ENCODE measurements around the gene SLC24A4.

SLC24A4 gene

DNA sequence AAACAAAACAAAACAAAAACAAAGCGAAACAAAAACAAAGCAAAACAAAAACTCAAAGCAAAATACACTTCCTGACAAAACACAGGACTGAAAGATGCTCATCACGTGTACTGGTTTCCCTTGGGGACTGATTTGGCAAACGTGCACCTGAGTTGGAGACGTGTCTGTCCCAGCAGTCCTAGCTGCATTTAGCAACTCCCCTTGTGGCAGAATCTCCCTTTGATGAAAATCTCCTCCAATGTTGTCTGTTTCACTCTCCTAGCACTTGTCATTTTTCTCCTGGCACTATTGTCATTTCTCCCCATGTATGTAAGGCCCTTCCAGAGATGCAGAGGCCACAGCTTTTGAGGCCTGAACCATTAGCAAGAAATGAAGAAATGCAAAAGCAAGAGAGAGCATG, 6.8 kb upstream of the SLC24A4 start:
- DNase-seq (ENCODE audit: low read depth, low spot score) = no peak

DNA sequence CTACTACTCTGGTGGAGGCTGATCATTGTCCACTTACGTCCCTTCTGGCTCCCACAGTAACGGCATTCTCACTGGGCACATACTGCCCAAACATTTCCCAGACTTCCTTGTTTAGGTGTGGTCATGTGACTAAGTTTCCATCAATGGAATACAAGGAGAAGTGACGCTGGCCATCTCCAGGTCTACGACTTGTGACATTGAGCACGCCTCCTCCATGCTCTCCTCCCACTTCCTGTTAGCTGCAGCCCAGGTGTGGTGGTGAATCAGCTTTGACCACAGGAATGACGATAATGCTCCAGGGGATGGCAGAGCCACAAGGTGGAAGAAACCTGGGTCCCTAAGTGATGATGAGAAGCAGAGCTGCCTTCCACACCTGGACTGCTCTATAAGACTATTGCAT, 6.0 kb upstream of the SLC24A4 start:
- DNase-seq (ENCODE audit: low read depth, low spot score) = no peak

DNA sequence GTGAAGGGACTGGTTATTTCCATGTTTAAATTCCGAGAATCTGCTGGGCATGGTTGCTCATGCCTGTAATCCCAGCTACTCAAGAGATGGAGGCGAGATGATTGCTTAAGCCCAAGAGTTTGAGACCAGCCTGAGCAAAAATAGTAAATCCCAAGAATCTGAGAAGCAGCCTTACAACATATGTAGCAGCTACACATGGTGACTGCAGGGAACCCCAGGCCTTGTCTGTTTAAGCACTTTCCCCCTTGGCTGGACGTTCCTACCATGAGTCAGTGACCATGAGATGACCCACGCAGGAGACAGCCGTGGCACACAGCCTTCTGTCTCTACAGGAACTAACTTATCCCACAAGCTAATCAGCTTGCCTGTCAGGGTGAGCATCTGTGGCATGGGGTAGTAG, 5.5 kb upstream of the SLC24A4 start:
- DNase-seq (ENCODE audit: low read depth, low spot score) = no peak

DNA sequence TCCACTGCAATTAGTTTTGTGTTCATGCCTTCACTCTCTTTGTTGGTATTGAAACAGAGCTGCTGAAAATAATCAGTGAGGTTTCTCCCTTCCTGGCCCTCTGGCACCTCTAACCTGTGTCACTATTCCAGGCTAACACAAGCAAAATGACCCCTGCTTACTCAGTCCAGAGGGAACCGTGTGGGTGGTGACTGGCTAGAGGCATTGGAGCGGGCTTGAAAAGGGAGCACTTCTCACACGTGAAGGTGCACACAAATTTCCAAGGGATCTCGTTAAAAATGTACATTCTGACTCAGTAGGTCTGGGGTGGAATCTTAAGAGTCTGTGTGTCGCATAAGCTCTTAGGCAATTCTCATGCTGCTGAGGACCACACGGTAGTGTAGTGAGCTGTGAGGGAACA, 1.3 kb upstream of the SLC24A4 start:
- no peak for DNase-seq (ENCODE audit: low read depth, low spot score)

DNA sequence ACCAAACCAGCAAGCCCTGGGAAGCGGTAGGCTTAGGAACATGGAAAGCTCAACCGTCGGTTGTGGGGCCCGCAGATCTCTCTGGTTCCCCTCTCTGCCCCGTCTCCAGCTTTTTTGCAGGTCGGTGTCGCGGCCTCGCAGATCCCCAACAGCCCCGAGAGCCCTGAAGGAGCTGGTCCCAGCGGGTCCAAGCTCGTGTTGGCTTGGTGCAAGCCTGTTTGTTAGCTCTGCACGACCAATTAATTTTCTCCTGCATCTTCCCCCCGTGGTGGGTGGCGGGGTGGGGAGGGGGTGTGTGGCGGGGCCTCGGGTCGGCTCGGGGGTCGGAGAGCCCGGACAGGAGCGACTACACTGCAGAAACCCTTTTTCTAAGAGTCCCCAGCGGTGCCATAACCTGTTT, 449 bp upstream of the SLC24A4 start:
- no peak for DNase-seq (ENCODE audit: low read depth, low spot score)

DNA sequence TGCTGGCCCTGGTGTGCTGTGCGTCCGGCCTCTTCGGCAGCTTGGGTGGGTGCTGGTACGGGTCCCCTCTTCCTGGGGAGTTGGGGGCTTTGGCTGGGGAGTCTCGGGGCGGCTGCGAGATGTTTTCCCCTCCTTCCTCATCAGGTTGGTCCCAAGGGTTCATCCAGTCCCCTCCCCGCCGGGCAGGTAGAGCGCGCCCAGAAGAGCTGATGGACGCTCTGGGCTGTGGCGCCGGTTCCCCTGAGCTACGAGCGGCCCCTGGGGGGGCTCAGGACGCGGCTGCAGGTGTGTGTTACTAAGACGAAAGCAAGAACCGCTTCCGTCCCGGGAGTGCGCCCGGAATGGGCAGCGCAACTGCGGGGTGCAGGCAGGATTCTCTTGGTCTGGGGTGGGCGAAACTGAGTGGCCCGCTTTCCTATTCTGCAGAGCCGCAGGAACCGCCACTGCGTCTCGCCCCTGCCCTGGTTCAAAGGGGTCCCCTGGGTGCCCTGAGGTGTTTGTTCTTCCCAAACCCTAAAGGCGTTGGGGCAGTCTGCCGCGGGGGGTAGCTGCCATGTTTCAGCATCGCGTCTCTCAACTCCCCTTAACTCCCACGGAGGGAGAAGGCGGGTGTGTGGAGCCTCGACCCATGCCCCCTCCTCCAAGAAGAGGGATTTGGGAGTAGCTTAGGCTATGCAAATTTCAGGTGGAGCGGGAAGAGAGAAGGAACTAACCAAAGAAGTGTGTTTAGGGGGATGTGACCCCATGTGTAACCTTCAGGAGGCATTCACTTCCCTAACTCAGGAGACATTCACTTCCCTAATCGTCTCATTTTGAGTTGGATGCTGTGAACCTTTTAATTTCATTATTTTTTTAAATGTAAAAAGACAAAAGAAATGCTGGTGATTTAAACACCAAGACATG, 1.2 kb downstream of the SLC24A4 start:
- no peak for DNase-seq (ENCODE audit: low read depth, low spot score)

DNA sequence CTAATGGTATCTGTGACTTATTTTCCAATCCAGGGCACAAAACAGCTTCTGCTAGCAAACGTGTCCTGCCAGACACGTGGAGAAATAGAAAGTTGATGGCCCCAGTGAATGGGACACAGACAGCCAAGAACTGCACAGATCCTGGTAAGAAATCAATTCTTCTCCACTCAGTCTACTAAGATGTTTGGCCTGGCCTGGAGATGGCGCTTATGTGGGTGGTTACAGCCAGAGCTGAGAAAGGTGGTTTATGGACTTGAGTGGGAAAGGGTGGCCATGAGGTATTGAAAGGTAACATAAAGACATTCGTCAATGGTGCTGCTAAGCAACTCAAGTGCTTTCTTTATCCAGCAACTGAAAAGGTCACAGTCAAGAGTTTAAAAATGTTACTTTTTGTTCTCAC, 2.9 kb downstream of the SLC24A4 start:
- DNase-seq (ENCODE audit: low read depth, low spot score) = no peak

DNA sequence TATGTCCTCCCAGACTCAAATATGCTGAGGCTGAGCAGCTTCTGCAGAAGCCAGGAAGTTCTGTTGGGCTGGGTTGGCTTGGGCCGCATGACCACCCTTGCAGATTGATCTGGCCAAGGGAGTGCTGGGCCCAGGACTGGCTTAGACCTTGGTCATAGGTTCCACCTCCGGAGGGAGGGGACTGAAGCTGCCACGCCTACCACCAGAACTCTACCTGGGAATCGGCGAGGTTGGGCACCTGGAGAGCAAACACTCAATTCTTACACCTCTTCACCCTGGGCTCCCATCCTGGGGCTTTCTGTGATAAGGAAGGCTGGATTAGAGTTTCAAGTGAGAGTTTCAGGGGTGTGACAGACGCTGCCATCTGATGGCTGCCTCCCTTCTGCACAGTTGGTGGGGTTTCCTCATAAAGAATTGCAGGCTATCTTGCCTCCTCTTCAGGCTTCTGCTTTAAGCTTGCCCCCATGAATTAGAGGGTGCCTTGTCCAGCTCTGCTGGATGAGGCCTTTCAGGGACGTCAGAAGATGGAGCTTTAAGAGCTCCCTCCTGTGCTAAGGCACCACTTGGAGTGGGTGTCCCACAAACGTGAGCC, 5.8 kb downstream of the SLC24A4 start:
- DNase-seq (ENCODE audit: low read depth, low spot score) = no peak

DNA sequence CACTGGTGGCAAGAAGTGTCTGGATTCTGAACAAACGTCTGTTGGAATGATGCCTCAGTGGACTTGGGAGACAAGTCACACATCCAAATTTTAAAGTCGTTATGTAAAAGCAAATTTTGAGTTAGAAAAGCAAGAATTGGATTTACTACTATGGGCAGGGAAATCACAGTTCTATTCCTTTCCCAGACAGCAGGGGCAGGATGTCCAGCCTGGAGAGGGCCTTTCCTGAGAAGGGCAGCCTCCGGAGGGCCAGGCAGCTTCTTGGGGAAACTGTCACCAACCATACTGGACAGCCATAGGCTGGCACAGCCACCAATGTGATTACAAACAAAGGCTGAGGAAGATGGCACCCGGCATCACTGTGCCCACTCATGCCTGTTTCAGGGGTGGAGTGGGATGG, 11.1 kb downstream of the SLC24A4 start:
- DNase-seq (ENCODE audit: low read depth, low spot score) = no peak

DNA sequence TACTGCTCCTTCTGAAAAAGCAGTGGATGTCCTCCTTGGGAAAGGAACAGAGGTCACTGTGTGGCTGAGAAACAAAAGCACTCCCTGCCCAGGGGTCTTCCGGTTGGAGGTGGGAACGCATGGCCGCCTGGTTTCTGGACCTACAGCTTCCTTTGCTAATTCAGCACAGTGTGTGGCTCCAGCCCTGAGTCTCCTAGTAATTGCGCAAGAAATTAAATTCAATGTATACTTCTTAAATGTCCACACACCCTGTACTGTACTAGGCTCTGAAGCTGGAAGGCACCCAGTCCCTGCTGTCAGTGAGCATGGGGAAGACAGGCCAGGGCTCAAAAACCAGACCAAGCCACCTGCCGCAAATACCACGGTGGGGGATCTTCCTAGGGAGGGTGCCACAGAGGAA, 13.4 kb downstream of the SLC24A4 start:
- no peak for DNase-seq (ENCODE audit: low read depth, low spot score)

DNA sequence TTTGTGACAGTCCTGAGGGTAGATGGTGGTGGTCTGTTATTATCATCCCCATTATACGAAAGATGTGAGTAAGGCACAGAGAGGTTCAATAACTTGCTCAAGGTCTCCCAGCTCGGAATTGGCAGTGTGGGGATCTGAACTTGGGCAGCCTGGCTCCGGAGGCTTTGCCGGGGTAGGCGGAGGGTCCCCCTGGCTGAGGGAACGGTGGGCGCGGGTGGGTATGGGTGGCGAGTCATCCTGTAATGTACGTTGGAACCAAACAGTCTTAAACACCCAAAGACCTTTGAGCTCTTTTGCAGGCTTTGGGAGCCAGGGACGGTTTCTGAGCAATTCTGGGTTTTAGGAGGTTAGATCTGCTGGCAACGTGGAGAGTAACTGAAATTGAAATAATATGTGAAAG, 16.5 kb downstream of the SLC24A4 start:
- no peak for DNase-seq (ENCODE audit: low read depth, low spot score)

DNA sequence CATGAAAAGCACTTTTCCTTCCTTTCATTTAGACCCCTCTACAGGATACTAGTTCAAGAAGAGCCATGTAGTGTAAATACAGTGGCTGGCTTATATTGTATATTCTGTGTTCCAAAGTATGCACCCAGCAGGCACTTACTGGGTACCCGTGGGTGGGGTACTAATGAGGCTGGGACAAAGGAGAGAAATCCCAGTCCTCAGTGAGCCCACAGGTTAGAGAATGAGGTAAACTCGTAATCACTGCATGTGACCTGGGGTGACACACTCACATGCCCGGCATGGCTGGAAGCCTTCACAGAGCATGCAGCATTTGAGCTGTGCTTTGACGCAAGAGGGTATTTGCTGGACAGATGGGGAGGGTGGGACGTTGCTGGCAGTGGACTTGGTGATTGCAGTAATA, 17.1 kb downstream of the SLC24A4 start:
- no peak for DNase-seq (ENCODE audit: low read depth, low spot score)

DNA sequence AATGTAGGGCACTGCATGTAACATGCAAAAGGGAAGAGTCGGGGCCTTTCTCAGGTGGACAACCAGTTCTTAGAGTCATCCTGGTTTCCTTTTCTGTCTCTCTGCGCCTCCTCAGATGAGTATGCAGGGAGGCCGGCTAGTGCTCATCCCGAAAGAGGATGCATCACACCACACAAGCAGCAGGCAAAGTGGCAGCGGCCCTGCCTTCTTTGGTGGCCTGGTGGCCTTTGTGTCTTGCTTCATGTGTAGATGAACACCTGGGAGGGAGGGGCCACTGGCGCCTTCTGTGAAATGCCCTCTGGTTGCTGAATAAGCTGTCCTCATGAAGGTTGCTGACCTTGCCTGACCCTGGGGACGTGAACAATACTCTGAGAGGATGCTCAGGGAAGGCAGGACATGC, 18.0 kb downstream of the SLC24A4 start:
- DNase-seq (ENCODE audit: low read depth, low spot score) = no peak

DNA sequence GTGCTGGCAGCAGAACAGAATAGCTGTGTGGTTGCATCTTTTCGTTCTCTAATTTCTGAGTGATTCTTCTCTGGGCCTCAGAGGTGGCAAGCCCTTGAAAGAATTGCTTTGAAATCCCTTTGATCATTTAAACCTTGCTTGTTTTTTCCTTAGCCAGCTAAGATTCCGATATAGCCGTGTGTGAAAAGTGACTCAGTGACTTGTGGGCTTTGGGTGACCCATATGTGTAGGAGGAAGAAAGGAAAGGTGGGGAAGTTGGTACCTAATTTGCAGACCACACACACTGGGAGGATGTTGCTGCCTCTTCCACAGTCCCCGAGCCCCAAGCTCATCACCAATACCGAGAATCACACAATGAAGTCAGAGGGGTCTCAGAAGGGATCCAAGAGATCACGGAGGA, 18.8 kb downstream of the SLC24A4 start:
- DNase-seq (ENCODE audit: low read depth, low spot score) = no peak

DNA sequence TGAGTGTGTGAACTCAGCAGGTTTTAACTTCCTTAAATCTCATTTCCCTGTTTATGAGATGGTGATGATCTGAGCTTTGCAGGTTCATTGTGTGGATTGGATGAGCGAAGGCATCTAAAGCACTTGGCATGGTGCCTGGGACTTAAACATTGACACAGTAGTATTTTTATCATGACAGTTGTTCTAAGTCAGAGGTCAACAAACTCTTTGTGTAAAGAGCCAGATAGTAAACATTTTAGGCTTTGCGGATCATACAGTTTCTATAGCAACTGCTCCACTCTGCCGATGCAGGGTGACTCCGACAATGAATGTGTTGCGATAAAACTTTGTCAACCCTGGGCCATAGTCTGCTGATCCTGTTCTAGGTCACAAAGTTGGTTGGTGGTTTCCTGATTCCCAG, 25.2 kb downstream of the SLC24A4 start:
- no peak for DNase-seq (ENCODE audit: low read depth, low spot score)

DNA sequence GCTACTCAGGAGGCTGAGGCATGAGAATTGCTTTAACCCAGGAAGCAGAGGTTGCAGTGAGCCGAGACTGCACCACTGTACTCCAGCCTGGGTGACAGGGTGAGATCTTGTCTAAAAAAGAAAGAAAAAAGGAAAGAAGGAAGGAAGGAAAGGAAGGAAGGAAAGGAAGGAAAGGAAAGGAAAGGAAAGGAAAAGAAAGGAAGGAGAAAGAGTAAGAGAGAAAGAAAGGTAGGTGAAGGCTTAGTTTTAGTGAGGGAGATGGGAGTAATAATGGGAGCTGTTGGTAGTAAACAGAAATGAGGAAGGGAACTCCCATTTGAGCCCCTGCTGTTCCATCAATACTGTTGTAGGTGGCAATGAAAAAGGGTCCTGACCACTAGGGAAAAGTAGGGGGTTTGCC, 28.8 kb downstream of the SLC24A4 start:
- no peak for DNase-seq (ENCODE audit: low read depth, low spot score)

DNA sequence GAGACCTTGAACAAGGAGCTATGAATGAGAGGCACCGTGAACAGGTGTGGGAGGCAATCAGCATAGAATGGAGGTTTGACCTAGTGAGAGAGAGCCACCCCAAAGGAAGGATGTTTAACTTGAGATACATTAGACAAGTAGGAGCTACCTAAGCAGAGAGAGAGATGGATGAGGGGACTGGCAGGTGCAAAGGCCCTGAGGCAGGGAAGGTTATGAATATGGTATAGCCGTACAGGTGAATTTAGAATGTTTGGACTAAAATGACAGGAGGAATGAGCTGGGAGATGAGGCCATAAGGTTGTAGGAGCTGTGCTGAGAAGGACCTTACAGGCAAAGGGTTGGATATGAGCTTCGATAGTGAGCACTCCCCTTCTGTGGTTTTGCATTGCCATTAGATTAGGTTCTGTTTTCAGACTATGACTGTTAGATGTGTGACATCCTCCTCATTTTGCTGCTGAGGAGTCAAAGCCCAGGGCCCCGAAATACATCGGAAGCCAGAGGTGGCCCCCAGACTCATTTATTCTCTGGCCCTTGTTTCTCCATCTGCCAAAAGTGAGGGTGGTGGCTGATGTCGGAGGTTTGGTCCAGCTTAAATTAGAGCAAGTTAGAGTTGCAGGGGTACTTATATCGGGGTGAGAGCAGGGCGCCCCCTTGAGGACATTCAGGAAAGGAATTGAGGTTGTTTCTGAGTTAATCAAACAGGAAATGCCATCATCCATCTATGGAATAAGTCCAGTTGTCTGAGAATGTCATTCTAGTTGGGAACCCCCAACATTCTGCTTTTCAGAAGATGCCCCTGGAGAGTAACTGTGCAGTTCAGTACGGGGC, 29.4 kb downstream of the SLC24A4 start:
- DNase-seq (ENCODE audit: low read depth, low spot score) = no peak

DNA sequence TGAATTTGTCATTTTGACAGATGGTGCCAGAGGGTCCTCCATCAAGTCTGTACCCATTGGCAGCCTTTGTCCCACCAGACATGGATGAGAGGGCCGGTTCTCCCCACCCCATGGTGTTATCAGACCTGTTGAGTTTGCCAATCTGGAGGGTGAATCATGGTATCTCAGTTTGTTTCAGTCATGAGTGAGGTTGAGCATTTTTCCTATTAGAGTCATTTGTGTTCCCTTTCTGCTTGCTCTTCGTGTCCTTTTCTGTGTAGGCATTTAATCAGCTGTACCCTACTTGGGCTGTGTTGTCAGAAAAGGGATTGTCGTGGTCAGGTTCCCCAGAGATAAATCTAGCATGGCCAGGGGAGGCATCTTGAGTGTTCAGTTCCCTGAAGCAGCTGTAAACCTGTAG, 30.5 kb downstream of the SLC24A4 start:
- DNase-seq (ENCODE audit: low read depth, low spot score) = no peak

DNA sequence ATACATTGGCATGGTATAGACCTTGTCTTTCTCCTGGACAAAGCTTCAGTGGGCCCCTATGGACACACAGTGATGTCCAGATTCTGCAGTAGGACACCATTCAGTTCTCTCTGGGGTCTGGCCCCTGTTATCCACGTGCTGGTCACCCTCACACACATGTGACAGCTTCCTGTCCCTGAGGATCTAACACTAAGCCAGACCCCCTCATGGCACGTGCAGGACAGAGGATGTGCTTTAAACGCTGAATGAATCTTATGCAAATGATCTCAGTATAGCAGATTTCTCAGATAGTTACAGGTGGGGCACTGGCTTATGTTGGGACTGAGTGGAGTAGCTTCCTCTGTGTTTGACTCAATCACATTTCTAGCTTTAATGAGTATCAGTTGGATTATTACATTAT, 33.7 kb downstream of the SLC24A4 start:
- DNase-seq (ENCODE audit: low read depth, low spot score) = no peak

DNA sequence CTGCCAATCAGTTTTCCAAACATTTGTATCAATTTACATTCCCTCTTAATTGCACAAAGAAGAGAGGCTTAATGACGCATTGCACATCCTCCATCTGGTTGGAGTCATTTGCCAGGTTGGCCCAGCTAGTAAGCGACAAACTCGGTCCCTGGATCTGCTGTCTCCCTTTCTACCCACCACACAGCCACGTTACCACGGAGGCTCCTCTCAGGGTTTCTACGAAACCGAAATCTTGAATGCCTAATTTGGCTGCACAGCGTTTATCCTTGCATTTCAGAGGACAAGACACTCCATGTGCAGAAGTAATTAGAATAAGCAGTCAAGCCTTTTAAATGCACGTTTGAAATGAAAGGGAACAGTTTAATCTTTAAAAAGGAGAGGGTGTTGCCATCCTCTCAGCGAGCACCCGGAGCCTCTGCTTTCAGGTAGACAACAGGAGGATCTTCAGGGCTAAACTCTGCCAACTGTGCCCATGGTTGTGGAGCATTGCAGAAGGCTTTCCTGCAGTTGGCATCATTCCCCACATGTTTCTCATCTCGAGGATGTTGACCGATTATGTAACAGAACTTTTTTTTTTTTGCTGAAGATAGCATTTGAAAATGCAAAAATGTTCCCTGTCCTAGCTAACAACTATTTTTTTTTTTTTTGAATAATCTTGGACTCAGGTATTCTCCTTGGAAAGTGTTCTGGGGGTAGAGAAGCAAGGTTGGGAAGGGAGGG, 37.8 kb downstream of the SLC24A4 start:
- DNase-seq (ENCODE audit: low read depth, low spot score) = no peak

DNA sequence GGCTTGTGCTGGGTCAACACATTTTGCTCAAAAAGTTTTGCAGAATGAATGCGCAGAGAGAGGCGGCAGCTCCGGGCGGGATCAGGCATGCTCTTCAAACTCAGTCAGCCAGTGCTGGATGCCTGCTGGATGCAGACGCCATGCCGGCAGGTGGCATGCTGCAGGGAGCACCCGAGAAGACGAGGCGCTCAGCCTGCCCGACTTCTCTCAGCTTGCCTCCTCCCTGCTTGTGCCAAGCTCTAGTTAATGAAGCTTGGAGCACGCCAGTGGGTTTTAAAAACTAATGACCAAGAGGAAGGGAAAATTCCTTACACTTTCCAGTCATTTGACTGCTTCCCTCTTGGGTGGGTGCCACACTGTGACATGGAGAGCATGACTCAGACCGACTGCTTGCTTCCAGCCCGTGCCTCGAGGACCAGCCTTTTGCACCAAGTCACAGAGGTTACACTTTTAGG, 39.8 kb downstream of the SLC24A4 start:
- no peak for DNase-seq (ENCODE audit: low read depth, low spot score)

DNA sequence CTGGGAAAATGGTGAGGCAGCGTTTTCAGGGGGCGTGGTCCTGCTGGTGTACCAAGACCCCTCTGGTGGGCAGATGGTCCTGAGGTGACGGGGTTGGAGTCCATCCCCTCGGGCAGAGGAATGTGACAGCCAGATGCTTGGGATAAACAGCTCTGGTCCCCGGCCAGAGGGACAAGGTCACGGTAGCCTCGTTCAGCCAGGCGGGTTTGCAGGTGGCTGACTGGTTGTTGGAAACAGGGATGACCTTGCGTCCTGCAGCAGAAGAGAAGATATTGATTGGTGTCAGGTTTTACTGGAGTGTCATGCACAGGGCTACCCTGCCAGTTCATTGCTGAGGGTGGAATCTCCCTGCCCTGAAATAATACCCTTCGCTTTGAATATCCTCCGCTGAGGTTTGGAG, 43.3 kb downstream of the SLC24A4 start:
- DNase-seq (ENCODE audit: low read depth, low spot score) = no peak

Measured in brain pericyte (primary cell).